ENCODE measurements around the gene KCNIP1. TPM values are rescaled to one million over a fixed set of nuclear protein-coding genes. Genes with fewer than 3 reads are reported as not detected.

Gene KCNIP1
- total RNA-seq, 1 experiment from 2014 or later: not detected

DNA sequence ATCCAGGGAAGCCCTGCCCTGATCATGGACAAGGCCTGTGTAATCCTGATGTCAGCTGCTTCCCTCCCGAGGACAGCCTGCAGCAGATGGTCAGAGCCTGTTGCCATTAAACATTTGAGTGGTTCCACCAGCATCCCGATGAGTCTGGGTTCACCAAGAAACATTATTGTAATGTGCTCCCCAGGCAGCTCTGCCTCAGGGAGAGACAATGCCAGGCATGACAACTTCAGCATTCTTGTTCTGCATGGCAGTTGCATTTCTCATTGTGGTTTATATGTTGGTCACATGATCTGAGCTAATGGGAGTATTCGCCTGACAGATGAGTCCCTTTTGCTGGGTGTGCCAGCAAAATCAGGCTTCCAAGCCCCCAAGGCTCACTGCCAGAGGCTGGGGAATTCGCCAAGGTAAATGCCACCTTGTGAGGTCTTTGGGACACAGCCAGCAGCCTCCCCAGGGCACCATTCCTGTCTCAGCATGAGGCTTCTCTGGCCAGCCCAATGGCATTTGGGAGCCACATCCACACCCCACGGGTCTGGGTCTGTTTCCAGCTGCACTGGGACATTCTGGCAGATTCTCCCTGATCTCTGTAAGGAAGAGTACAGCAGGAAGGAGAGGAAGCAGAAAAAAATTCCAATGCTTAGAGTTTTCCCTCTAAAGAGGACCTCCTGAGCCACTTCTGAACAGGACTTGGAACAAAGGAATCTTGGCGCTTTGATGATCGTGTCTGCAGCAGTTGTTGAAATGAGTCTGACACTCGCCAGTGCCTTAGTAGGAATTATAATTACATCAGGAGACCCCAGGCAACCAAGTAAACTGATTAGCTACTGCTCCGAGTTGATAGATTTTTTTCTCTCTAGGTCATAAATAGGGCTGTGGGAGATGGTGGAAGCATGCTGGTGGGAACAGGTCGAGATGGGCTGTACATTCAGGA, 18.7 kb downstream of the KCNIP1 start (continued):
- TF ChIP-seq, protein P1, sequence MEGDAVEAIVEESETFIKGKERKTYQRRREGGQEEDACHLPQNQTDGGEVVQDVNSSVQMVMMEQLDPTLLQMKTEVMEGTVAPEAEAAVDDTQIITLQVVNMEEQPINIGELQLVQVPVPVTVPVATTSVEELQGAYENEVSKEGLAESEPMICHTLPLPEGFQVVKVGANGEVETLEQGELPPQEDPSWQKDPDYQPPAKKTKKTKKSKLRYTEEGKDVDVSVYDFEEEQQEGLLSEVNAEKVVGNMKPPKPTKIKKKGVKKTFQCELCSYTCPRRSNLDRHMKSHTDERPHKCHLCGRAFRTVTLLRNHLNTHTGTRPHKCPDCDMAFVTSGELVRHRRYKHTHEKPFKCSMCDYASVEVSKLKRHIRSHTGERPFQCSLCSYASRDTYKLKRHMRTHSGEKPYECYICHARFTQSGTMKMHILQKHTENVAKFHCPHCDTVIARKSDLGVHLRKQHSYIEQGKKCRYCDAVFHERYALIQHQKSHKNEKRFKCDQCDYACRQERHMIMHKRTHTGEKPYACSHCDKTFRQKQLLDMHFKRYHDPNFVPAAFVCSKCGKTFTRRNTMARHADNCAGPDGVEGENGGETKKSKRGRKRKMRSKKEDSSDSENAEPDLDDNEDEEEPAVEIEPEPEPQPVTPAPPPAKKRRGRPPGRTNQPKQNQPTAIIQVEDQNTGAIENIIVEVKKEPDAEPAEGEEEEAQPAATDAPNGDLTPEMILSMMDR (IDR thresholded peaks at IDR 0.05 in 2 of 3, conservative IDR thresholded peaks at IDR 0.05 in 1 of 3; ENCODE audit: borderline replicate concordance in 1 of 3, insufficient read depth in 1 of 3, low read depth in 2 of 3, low read length in 2 of 3): no peak
- TF ChIP-seq, protein P2, sequence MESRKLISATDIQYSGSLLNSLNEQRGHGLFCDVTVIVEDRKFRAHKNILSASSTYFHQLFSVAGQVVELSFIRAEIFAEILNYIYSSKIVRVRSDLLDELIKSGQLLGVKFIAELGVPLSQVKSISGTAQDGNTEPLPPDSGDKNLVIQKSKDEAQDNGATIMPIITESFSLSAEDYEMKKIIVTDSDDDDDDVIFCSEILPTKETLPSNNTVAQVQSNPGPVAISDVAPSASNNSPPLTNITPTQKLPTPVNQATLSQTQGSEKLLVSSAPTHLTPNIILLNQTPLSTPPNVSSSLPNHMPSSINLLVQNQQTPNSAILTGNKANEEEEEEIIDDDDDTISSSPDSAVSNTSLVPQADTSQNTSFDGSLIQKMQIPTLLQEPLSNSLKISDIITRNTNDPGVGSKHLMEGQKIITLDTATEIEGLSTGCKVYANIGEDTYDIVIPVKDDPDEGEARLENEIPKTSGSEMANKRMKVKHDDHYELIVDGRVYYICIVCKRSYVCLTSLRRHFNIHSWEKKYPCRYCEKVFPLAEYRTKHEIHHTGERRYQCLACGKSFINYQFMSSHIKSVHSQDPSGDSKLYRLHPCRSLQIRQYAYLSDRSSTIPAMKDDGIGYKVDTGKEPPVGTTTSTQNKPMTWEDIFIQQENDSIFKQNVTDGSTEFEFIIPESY (IDR thresholded peaks at IDR 0.05; ENCODE audit: extremely low read depth, insufficient replicate concordance, low read length): no peak
- TF ChIP-seq JUND (IDR thresholded peaks at IDR 0.05): no peak
- TF ChIP-seq ELF1 (IDR thresholded peaks at IDR 0.05; ENCODE audit: borderline replicate concordance, low read depth): no peak

GRCh38 chr5:170523142-170523551, 19.3 kb downstream of the KCNIP1 start:
- ATAC-seq: no peak
- no peaks in the 10 kb centered on the region for H3K36me3 ChIP-seq (ENCODE audit: control insufficient read depth in 1 of 2, insufficient read depth in 2 of 2, low read length in 2 of 2)
- no peaks in the 10 kb centered on the region for H3K79me2 ChIP-seq (ENCODE audit: insufficient read depth, low read length)
- H3K9me2 ChIP-seq (ENCODE audit: insufficient read depth): no peaks in the 10 kb centered on the region
- CTCF ChIA-PET: no interaction called here
- no peak overlapping the region for H3K4me2 ChIP-seq (ENCODE audit: low read length)
- H4K20me1 ChIP-seq (ENCODE audit: insufficient read depth): no peaks in the 10 kb centered on the region
- no TSS peak for BruUV-seq (replicated peaks)
- H2AFZ ChIP-seq (ENCODE audit: low read depth, low read length, poor library complexity, severe bottlenecking): no peak overlapping the region
- H3K27ac ChIP-seq (ENCODE audit: low read depth, low read length): no peak overlapping the region
- no peak overlapping the region for H3K9ac ChIP-seq (ENCODE audit: low read length)
- H3K4me3 ChIP-seq (replicated peaks in 1 of 2; ENCODE audit: low read depth in 1 of 2, low read length in 2 of 2): no peak overlapping the region
- H3K27me3 ChIP-seq (ENCODE audit: insufficient read depth, low read length): peaks cover 34% of the 10 kb centered on the region
- POLR2A ChIA-PET: no interaction called here
- peaks cover 11 to 14% of the 10 kb centered on the region in 2 experiments for H3K4me1 ChIP-seq (ENCODE audit: control insufficient read depth in 1 of 2, insufficient read depth in 2 of 2, low read length in 2 of 2)
- DNase-seq (ENCODE audit: low read depth, low spot score): no peak
- intact Hi-C loops (cut with micrococcal nuclease): no loop called here
- RAD21 ChIA-PET (ENCODE audit: low non-redundant PET in 1 of 2, low total read pairs in 2 of 2, uncharacterized antibody in 2 of 2, unreplicated experiment in 2 of 2): no interaction called here
- H3K9me3 ChIP-seq (ENCODE audit: control insufficient read depth in 1 of 2, insufficient read depth in 1 of 2, low read depth in 1 of 2, low read length in 2 of 2): no peaks in the 10 kb centered on the region
- TF ChIP-seq JUND (IDR thresholded peaks at IDR 0.05): no peak
- TF ChIP-seq, protein P2 (IDR thresholded peaks at IDR 0.05; ENCODE audit: extremely low read depth, insufficient replicate concordance, low read length): no peak
- TF ChIP-seq ZFX (IDR thresholded peaks at IDR 0.05): no peak
- TF ChIP-seq YY1 (IDR thresholded peaks at IDR 0.05; ENCODE audit: extremely low read depth, insufficient replicate concordance, low read depth, low read length): no peak
- TF ChIP-seq FOSL1 (IDR thresholded peaks at IDR 0.05; ENCODE audit: low read depth): no peak
- no peak for TF ChIP-seq TCF7L2 (IDR thresholded peaks at IDR 0.05; ENCODE audit: borderline replicate concordance, extremely low read depth, insufficient read depth, insufficient read length)
- TF ChIP-seq RAD21 (IDR thresholded peaks at IDR 0.05; ENCODE audit: low read depth): no peak
- no peak for TF ChIP-seq REST (IDR thresholded peaks at IDR 0.05; ENCODE audit: low read depth)
